Calu3 (cell line): Measurements from ENCODE around the gene RIPOR3. TPM values are rescaled to one million over a fixed set of nuclear protein-coding genes. Genes with fewer than 3 reads are reported as not detected.

Source experiments
- BruUV-seq: library from RNA; stranded (reverse); fragments of 400-500 nt; replicated peaks from 2 replicates; lab custom pipeline; 2021; lab: Mats Ljungman, UMichigan
- CTCF ChIA-PET: fragments of 300-600 bp; sonication (Branson Sonifier 250); formaldehyde crosslinking; loops from one replicate; lab custom pipeline; 2022; ENCODE audit warnings: antibody characterized with exemption; lab: Charles Lee
- DNase-seq: peaks from one replicate; pipeline ENCODE4 v3.0.0; 2022
- H3K27ac Mint-ChIP-seq: one replicate; pipeline ENCODE4 v1.8.0; 2022; ENCODE audit warnings: mixed read lengths; ENCODE audit not compliant: unreplicated experiment
- H3K27me3 Mint-ChIP-seq: one replicate; pipeline ENCODE4 v1.8.0; 2022; ENCODE audit warnings: mixed read lengths; ENCODE audit not compliant: unreplicated experiment
- H3K36me3 Mint-ChIP-seq: one replicate; pipeline ENCODE4 v1.8.0; 2022; ENCODE audit warnings: mild to moderate bottlenecking, moderate library complexity, mixed read lengths; ENCODE audit not compliant: insufficient read depth, unreplicated experiment
- H3K4me1 Mint-ChIP-seq: one replicate; pipeline ENCODE4 v1.8.0; 2022; ENCODE audit warnings: mild to moderate bottlenecking, low read depth, mixed read lengths; ENCODE audit not compliant: unreplicated experiment
- H3K4me3 Mint-ChIP-seq: one replicate; pipeline ENCODE4 v1.8.0; 2022; ENCODE audit warnings: mild to moderate bottlenecking, low read depth, moderate library complexity, mixed read lengths; ENCODE audit not compliant: unreplicated experiment
- H3K9me3 Mint-ChIP-seq: one replicate; pipeline ENCODE4 v1.8.0; 2022; ENCODE audit warnings: low read depth, mixed read lengths; ENCODE audit not compliant: unreplicated experiment
- intact Hi-C: fragments of 100-400 bp; cut with micrococcal nuclease; formaldehyde crosslinking; loops from one replicate; pipeline ENCODE4 v1.10.0; 2022; ENCODE audit not compliant: unreplicated experiment
- total RNA-seq: library from RNA; stranded (reverse); gene quantifications from 2 replicates; pipeline ENCODE4 v1.2.3, GENCODE V29; 2022
- TF ChIP-seq, protein P1 (sequence below): fragments of 200-600 bp; IDR thresholded peaks from one replicate; pipeline ENCODE4 v1.8.0; 2022; ENCODE audit warnings: antibody characterized with exemption; ENCODE audit not compliant: unreplicated experiment

Gene RIPOR3
- total RNA-seq, 1 experiment from 2014 or later: 4.0 TPM

DNA sequence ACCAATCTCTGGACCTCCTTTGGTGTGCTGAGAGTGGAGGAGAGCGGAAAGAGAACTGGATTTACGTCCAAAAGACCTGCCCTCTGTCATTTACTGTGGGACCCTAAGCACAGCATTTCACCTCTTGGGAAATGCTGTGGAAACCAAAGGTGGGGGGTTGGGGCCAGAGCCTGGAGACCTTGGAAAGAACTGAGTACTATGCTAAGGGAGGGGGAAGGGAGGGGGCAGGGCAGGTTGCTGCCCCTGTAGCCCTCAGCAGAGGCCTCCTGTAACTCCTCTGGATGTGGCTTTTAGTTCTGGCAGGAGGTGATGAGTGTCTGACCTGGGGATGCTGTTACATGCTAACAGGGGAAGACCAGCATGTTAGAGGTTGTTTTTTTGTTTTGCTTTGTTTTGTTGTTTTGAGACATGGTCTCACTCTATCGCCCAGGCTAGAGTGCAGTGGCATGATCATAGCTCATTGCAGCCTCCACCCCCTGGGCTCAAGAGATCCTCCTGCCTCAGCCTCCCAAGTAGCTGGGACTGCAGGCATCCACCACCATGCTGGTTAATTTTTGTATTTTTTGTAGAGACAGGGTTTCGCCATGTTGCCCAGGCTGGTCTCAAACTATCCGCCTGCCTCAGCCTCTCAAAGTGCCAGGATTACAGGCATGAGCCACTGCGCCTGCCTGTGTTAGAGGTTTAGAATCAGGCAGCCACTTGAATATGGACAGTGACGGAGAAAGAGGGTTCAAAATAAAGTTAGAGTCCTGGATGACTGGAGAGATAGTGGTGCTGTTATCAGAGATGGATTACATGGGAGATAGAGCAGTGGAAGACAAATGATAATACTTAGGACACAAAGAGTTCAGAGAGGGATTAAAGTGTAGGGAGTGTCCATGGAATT, 21.7 kb upstream of the RIPOR3 start:
- H3K36me3 Mint-ChIP-seq: peaks cover 6% of the 10 kb centered on the region
- no peak for DNase-seq
- H3K4me3 Mint-ChIP-seq: no peak overlapping the region
- CTCF ChIA-PET: interaction anchor here (0.6 to 1.5 kb wide), 16 partner anchors 12 to 219 kb away, joined by 3 to 14 read pairs (median 4); partner anchors contain the start of gene PARD6B
- intact Hi-C loops: no loop called here
- no peak overlapping the region for H3K27ac Mint-ChIP-seq
- BruUV-seq: no TSS peak
- H3K4me1 Mint-ChIP-seq: peaks cover 51% of the 10 kb centered on the region
- H3K27me3 Mint-ChIP-seq: no peaks in the 10 kb centered on the region
- H3K9me3 Mint-ChIP-seq: no peaks in the 10 kb centered on the region
- TF ChIP-seq, protein P1, sequence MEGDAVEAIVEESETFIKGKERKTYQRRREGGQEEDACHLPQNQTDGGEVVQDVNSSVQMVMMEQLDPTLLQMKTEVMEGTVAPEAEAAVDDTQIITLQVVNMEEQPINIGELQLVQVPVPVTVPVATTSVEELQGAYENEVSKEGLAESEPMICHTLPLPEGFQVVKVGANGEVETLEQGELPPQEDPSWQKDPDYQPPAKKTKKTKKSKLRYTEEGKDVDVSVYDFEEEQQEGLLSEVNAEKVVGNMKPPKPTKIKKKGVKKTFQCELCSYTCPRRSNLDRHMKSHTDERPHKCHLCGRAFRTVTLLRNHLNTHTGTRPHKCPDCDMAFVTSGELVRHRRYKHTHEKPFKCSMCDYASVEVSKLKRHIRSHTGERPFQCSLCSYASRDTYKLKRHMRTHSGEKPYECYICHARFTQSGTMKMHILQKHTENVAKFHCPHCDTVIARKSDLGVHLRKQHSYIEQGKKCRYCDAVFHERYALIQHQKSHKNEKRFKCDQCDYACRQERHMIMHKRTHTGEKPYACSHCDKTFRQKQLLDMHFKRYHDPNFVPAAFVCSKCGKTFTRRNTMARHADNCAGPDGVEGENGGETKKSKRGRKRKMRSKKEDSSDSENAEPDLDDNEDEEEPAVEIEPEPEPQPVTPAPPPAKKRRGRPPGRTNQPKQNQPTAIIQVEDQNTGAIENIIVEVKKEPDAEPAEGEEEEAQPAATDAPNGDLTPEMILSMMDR: no peak

DNA sequence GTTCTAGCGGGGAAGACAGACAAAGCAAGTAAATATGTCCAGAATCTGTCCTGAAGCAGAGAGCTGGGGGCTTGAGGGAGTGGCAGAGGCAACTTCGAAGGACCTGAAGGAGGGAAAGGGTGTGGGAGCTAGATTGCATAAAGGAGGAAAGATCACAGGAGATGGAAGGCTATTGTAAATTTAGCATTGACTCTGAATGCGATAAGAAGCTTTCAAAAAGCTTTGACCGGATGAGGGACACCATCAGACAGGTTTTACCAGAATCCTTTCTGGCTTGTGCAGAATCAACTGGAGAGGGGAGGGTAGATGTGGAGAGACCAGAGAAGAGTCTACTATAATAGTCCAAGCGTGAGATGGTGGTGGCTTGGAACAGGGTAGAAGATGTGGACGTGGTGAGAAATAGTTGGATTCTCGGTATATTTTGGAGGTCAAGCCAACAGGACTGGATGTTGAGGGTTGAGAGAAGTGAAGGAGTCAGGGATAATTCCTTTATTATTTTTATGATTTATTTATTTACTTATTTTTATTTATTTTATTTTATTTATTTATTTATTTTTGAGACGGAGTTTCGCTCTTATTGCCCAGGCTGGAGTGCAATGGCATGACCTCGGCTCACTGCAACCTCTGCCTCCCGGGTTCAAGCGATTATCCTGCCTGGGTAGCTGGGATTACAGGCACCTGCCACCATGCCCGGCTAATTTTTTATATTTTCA, 19.9 kb upstream of the RIPOR3 start:
- Mint-ChIP-seq H3K4me3 (no peak overlapping the region), H3K36me3 (peaks cover 16% of the 10 kb centered on the region), H3K27me3 (no peaks in the 10 kb centered on the region), H3K9me3 (no peaks in the 10 kb centered on the region), H3K27ac (peak overlapping the region; percentile 43), H3K4me1 (peaks cover 61% of the 10 kb centered on the region)
- CTCF ChIA-PET: interaction anchor here (1.0 to 1.8 kb wide), 5 partner anchors 13 to 85 kb away, joined by 3 to 8 read pairs (median 6); no protein-coding TSS in a partner anchor
- BruUV-seq: no TSS peak
- TF ChIP-seq, protein P1: no peak
- peak; percentile 32 for DNase-seq
- intact Hi-C loops: no loop called here

DNA sequence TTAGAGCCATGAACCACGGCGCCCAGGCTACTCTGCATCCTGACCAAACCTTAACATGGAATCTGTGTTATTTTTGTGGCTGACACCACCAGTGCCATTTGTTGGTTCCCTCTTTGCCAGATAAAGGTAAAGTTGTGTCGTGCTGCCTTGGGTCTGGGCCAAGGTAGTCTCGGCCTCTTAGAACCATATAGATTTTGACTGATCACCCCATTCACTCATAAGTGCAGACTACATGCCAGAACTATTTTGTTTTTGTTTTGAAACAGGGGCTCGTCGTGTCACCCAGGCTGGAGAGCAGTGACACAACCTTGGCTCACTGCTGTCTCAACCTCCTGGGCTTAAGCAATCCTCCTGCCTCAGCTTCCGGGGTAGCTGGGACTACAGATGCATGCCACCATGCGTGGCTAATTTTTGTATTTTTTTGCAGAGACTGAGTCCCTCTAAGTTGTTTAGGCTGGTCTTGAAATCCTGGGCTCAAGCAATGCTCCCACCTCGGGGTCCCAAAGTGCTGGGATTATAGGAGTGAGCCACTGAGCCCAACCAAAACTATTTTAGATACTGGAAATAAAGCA, 19.2 kb upstream of the RIPOR3 start:
- no TSS peak for BruUV-seq
- peak overlapping the region; percentile 43 for H3K27ac Mint-ChIP-seq
- no peaks in the 10 kb centered on the region for H3K27me3 Mint-ChIP-seq
- no peaks in the 10 kb centered on the region for H3K9me3 Mint-ChIP-seq
- peaks cover 16% of the 10 kb centered on the region for H3K36me3 Mint-ChIP-seq
- peaks cover 61% of the 10 kb centered on the region for H3K4me1 Mint-ChIP-seq
- no peak overlapping the region for H3K4me3 Mint-ChIP-seq
- peak; percentile 54 for DNase-seq
- intact Hi-C loops: no loop called here
- CTCF ChIA-PET: interaction anchor here (1.0 to 1.8 kb wide), 5 partner anchors 14 to 85 kb away, joined by 3 to 8 read pairs (median 6); no protein-coding TSS in a partner anchor
- TF ChIP-seq, protein P1: no peak

DNA sequence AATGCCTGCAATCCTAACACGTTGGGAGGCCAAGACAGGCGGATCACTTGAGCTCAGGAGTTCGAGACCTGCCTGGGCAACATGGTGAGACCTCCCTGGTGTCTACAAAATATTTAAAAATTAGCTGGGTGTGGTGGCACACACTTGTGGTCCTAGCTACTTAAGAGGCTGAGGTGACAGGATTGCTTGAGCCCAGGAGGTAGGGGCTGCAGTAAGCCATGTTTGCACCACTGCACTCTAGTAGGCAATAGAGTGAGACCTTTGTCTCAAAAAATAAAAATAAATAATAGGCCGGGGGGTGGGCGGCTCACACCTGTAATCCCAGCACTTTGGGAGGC, 18.3 kb upstream of the RIPOR3 start:
- BruUV-seq: no TSS peak

More for the DNA sequence above, 18.3 kb upstream of the RIPOR3 start:
- CTCF ChIA-PET: interaction anchor here (0.9 to 1.0 kb wide), 2 partner anchors 14 to 18 kb away, joined by 3 to 5 read pairs; no protein-coding TSS in a partner anchor
- peaks cover 61% of the 10 kb centered on the region for H3K4me1 Mint-ChIP-seq
- H3K4me3 Mint-ChIP-seq: no peak overlapping the region
- no peak overlapping the region for H3K27ac Mint-ChIP-seq
- intact Hi-C loops: no loop called here
- no peak for DNase-seq
- H3K27me3 Mint-ChIP-seq: no peaks in the 10 kb centered on the region
- H3K9me3 Mint-ChIP-seq: no peaks in the 10 kb centered on the region
- TF ChIP-seq, protein P1: no peak
- peaks cover 16% of the 10 kb centered on the region for H3K36me3 Mint-ChIP-seq
